NAMALWA (cell line): ENCODE results near the gene ACAD10.
"Not testable (repeated sequence)": the region's sequence is repeated elsewhere in the genome, so short reads cannot be mapped to it uniquely, and the experiment has no call there.

ENCODE experiments used
- DNase-seq: peaks from one replicate; pipeline ENCODE4 v3.0.0-alpha.2; 2015; ENCODE audit warnings: low spot score

The ACAD10 gene

GRCh38 chr12:111687255-111687654 lies 1.4 kb downstream of the ACAD10 start:
- DNase-seq = peak; percentile 79

- DNase-seq = no peak
Observed at GRCh38 chr12:111687952-111688351, 2.1 kb downstream of the ACAD10 start.

- DNase-seq = no peak
Observed at GRCh38 chr12:111691262-111691661, 5.4 kb downstream of the ACAD10 start.

GRCh38 chr12:111692575-111693210 lies 6.8 kb downstream of the ACAD10 start:
- peak; percentile 40 for DNase-seq

- DNase-seq = no peak
Observed at GRCh38 chr12:111693818-111694217, 8.0 kb downstream of the ACAD10 start.

- no peak for DNase-seq
Observed at GRCh38 chr12:111699962-111700361, 14.1 kb downstream of the ACAD10 start.

- no peak for DNase-seq
Observed at GRCh38 chr12:111705672-111706071, 19.8 kb downstream of the ACAD10 start.

GRCh38 chr12:111706145-111706544 lies 20.3 kb downstream of the ACAD10 start:
- no peak for DNase-seq

- DNase-seq = no peak
Observed at GRCh38 chr12:111715279-111715678, 29.4 kb downstream of the ACAD10 start.

- not testable (repeated sequence) for DNase-seq
Observed at GRCh38 chr12:111719316-111719715, 33.5 kb downstream of the ACAD10 start.

- no peak for DNase-seq
Observed at GRCh38 chr12:111720457-111720856, 34.6 kb downstream of the ACAD10 start.

- not testable (repeated sequence) for DNase-seq
Observed at GRCh38 chr12:111723646-111724360, 38.0 kb downstream of the ACAD10 start.

GRCh38 chr12:111728795-111729194 lies 42.9 kb downstream of the ACAD10 start:
- no peak for DNase-seq

GRCh38 chr12:111730420-111730819 lies 44.6 kb downstream of the ACAD10 start:
- peak; percentile 80 for DNase-seq

GRCh38 chr12:111732786-111733185 lies 46.9 kb downstream of the ACAD10 start:
- DNase-seq = no peak

- no peak for DNase-seq
Observed at GRCh38 chr12:111733340-111733915, 47.6 kb downstream of the ACAD10 start.

GRCh38 chr12:111739524-111739923 lies 53.7 kb downstream of the ACAD10 start:
- DNase-seq = not testable (repeated sequence)

- DNase-seq = no peak
Observed at GRCh38 chr12:111741235-111741812, 55.5 kb downstream of the ACAD10 start.

GRCh38 chr12:111745211-111745610 lies 59.4 kb downstream of the ACAD10 start:
- DNase-seq = no peak

- no peak for DNase-seq
Observed at GRCh38 chr12:111747333-111747732, 61.5 kb downstream of the ACAD10 start.

- DNase-seq = no peak
Observed at GRCh38 chr12:111748151-111748672, 62.4 kb downstream of the ACAD10 start.

GRCh38 chr12:111748867-111749266 lies 63.0 kb downstream of the ACAD10 start:
- no peak for DNase-seq

- DNase-seq = no peak
Observed at GRCh38 chr12:111749391-111749790, 63.5 kb downstream of the ACAD10 start.
